CD4-positive, alpha-beta T cell treated with Interleukin-2 at 100 ng/mL for 4 hours (primary cell): ENCODE results near the gene DLEU7.

Experiments
- DNase-seq: peaks from one replicate; pipeline ENCODE4 v3.0.0-alpha.2; 2020; ENCODE audit warnings: low spot score

The DLEU7 gene

DNA sequence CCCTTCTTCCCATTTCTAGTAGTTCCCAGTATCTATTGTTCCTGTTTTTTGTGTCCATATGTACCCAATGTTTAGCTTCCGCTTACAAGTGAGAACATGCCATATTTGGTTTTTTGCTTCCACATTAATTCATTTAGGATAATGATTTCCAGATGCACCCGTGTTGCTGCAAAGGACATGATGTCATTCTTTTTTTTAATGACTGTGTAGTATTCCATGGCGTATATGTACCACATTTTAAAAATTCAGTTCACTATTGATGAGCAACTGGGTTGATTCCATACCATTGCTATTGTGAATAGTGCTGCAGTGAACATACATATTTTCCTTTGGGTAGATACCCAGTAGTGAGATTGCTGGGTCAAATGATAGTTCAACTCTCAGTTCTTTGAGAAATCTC, 50.5 kb downstream of the DLEU7 start:
- DNase-seq = no peak

GRCh38 chr13:50788551-50789210, 54.8 kb downstream of the DLEU7 start:
- DNase-seq = no peak

- no peak for DNase-seq
Observed at GRCh38 chr13:50787316-50788195, 55.9 kb downstream of the DLEU7 start.

GRCh38 chr13:50783717-50784290, 59.7 kb downstream of the DLEU7 start:
- DNase-seq = no peak

- no peak for DNase-seq
Observed at GRCh38 chr13:50783066-50783465, 60.4 kb downstream of the DLEU7 start.

DNA sequence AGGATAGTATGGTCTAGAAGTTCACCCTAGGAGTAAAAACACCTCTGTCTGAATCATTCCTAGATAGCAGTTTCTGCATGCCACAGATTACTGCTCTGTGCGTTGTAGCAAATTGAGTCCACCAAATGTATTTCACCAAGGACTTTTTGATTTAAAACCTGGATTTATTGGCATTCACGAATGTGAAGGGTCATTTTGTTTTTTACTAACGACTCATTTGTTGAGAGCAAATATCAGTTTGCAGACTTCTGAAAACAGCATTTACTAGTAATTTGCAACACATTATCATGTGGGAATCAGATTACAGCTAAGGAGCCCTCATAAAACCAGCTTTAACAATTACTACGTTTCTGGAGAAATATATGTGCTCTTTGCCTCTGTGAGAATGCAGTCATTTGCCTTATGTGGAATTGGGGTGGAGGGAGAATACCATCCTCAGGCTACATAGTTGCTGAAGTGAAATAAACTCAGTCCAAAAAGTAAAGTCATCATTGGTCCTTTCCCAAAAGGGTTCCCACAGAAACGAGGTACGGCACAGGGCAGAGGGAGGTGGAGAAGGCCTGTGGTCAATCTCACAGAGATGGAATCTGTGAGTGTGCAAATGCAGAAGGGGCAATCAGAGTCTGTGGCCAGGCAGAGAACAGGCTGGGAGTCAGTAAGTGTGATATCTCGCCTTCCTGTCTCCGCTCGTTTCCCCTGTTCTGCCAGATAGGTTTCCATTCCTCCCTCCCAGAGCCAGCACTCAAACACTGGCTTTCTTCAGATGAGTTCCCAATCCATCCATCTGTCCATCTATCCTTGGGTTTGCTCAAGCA, 63.1 kb downstream of the DLEU7 start:
- DNase-seq = no peak

DNA sequence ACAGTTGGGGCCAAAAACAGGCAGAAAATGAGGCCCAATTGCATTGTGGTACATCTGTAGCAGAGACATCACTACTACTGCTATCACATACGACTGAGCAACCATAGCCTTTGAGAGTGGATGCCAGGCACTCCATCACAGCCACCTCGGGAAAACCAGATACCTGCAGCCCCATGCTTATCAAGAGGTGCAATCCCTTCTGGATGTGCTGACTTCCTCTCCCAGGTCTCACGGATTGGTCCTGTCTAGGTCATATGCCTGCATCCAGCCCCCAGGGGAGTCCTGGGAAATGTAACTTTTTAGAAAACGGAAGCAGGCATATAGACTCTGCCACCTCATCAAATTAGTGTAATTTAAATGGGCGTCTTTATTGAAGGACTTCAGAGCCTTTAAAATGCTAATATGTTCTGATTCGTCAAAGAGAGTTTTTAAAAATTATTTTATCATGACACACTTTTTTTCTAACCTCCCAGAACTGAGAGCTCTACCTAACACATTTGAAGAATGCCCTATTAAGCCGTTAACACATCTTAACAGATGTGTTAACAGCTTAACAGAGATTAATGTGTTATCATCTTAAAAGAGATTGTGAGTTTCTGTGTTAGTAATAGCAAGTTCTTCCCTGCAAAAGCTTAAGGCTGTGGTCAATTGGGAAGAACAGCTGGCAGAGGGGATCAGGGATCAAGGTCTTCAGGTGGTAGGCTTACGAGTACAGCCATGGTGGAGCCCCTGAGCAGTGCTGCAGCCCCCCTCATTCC, 63.9 kb downstream of the DLEU7 start:
- DNase-seq = no peak
